G401 (cell line): ENCODE results near the gene DENR. TPM values are rescaled to one million over a fixed set of nuclear protein-coding genes. Genes with fewer than 3 reads are reported as not detected.

Experiments
- DNase-seq: peaks from one replicate; pipeline ENCODE4 v3.0.0-alpha.2; 2015; ENCODE audit warnings: low spot score
- in situ Hi-C: cut with HindIII; loops from 2 replicates; pipeline ENCODE4 v1.10.0; 2016; ENCODE audit warnings: low sequenced_read_pairs, mixed read lengths
- total RNA-seq: library from RNA; depleted of rRNA; stranded (reverse); fragments of >200 nt; shearing (Covaris generic); gene quantifications from 2 replicates; pipeline ENCODE4 v1.2.3, GENCODE V29; 2014; rRNA removed

The DENR gene
- total RNA-seq, 1 experiment from 2014 or later, result 23.4 TPM

- in situ Hi-C loops, result no loop called here
Measured at GRCh38 chr12:122807651-122808050, 55.0 kb downstream of the DENR start.

GRCh38 chr12:122811777-122812176 lies 59.2 kb downstream of the DENR start:
- DNase-seq, result no peak
- in situ Hi-C loops, result no loop called here

More at GRCh38 chr12:122807651-122808050, 55.0 kb downstream of the DENR start:
- no peak for DNase-seq

GRCh38 chr12:122813310-122813713 lies 60.7 kb downstream of the DENR start:
- in situ Hi-C loops, result no loop called here

GRCh38 chr12:122819209-122819785 lies 66.7 kb downstream of the DENR start:
- DNase-seq, result peak; percentile 13
- in situ Hi-C loops, result no loop called here

More at GRCh38 chr12:122813310-122813713, 60.7 kb downstream of the DENR start:
- DNase-seq, result no peak

- in situ Hi-C loops, result no loop called here
- no peak for DNase-seq
Measured at GRCh38 chr12:122820138-122820537, 67.5 kb downstream of the DENR start.

Other genes with a start within 250 kb of the DENR start
- gene RSRC2, start 225.9 kb upstream of the DENR start, total RNA-seq, result 30.9 and 62.7 TPM in 2 replicates
- 43.0 and 54.2 TPM in 2 replicates for gene KNTC1, start 225.6 kb upstream of the DENR start, total RNA-seq
- not detected in 2 replicates for gene HCAR2, start 49.5 kb upstream of the DENR start, total RNA-seq
- not detected in 2 replicates for gene HCAR3, start 36.0 kb upstream of the DENR start, total RNA-seq
- gene HCAR1, start 22.0 kb upstream of the DENR start, total RNA-seq, result not detected in 2 replicates
- gene CCDC62, start 21.7 kb downstream of the DENR start, total RNA-seq, result 0.49 and 0.54 TPM in 2 replicates
- gene HIP1R, start 82.6 kb downstream of the DENR start, total RNA-seq, result 14.0 and 19.3 TPM in 2 replicates
- gene VPS37B, start 143.3 kb downstream of the DENR start, total RNA-seq, result 38.3 and 53.4 TPM in 2 replicates
- 3.8 and 7.4 TPM in 2 replicates for gene ABCB9, start 213.6 kb downstream of the DENR start, total RNA-seq
- gene OGFOD2, start 222.4 kb downstream of the DENR start, total RNA-seq, result 23.6 and 45.3 TPM in 2 replicates
- gene ARL6IP4, start 227.9 kb downstream of the DENR start, total RNA-seq, result 315 and 347 TPM in 2 replicates